Natural killer cell (primary cell): ENCODE results near the gene KLF1. TPM values are rescaled to one million over a fixed set of nuclear protein-coding genes. Genes with fewer than 3 reads are reported as not detected.

ENCODE experiments used
- ATAC-seq, 3 donors: fragments of 150-1000 bp in 2 of 3; fragments of 200-7000 bp in 1 of 3; cut with Tn5 transposase; 1 replicate in 1 of 3; 2 replicates in 2 of 3; pipeline ENCODE4 v1.10.0; 2021; ENCODE audit warnings: mild to moderate bottlenecking in 2 of 3, moderate library complexity in 2 of 3
- DNase-seq, 2 donors: peaks; one replicate each; pipeline versions ENCODE4 v3.0.0 to v3.0.0-alpha.2; 2013 to 2021; ENCODE audit warnings: mixed read lengths in 1 of 2
- H3K27ac ChIP-seq: one replicate; pipeline ENCODE4 v1.5.1; 2013; ENCODE audit warnings: mild to moderate bottlenecking, low read length
- H3K27me3 ChIP-seq: one replicate; pipeline ENCODE4 v1.6.1; 2013; ENCODE audit warnings: low read length; ENCODE audit not compliant: control insufficient read depth, insufficient read depth
- H3K36me3 ChIP-seq: one replicate; pipeline ENCODE4 v1.6.1; 2013; ENCODE audit warnings: low read length; ENCODE audit not compliant: control insufficient read depth, insufficient read depth
- H3K4me1 ChIP-seq: one replicate; pipeline ENCODE4 v1.6.1; 2013; ENCODE audit warnings: low read length; ENCODE audit not compliant: control insufficient read depth, insufficient read depth
- H3K4me3 ChIP-seq: one replicate; pipeline ENCODE4 v1.5.1; 2013; ENCODE audit warnings: low read length
- H3K9me3 ChIP-seq: one replicate; pipeline ENCODE4 v1.6.1; 2013; ENCODE audit warnings: low read length; ENCODE audit not compliant: control insufficient read depth, insufficient read depth
- H3K27ac Mint-ChIP-seq, 2 donors: one replicate each; pipeline ENCODE4 v1.8.0; 2022; ENCODE audit warnings: mild to moderate bottlenecking in 2 of 2, mixed read lengths in 2 of 2, moderate library complexity in 1 of 2
- H3K27me3 Mint-ChIP-seq, 2 donors: one replicate each; pipeline ENCODE4 v1.8.0; 2022; ENCODE audit warnings: low read depth in 2 of 2, mixed read lengths in 2 of 2
- H3K36me3 Mint-ChIP-seq: one replicate; pipeline ENCODE4 v1.8.0; 2022; ENCODE audit warnings: mixed read lengths
- H3K4me1 Mint-ChIP-seq, 2 donors: one replicate each; pipeline ENCODE4 v1.8.0; 2022; ENCODE audit warnings: mixed read lengths in 2 of 2
- H3K4me3 Mint-ChIP-seq: one replicate; pipeline ENCODE4 v1.8.0; 2022; ENCODE audit warnings: mild to moderate bottlenecking, moderate library complexity, mixed read lengths
- H3K9me3 Mint-ChIP-seq, 2 donors: one replicate each; pipeline ENCODE4 v1.8.0; 2022; ENCODE audit warnings: mixed read lengths in 2 of 2
- CTCF ChIP-seq: fragments of 200-600 bp; IDR thresholded peaks from one replicate; pipeline ENCODE4 v1.8.0; 2022; ENCODE audit warnings: antibody characterized with exemption
- WGBS: methylation state at CpG from one replicate; pipeline ENCODE4 v1.1.7; 2013; ENCODE audit warnings: missing lambda C conversion rate; ENCODE audit not compliant: insufficient coverage; 5-methylcytosine and 5-hydroxymethylcytosine counted together
- intact Hi-C: fragments of 100-400 bp; cut with micrococcal nuclease; formaldehyde crosslinking; loops from one replicate; pipeline ENCODE4 v1.14.2; 2022
- total RNA-seq, 4 donors: library from RNA; stranded (reverse); fragments of 120-200 nt in 1 of 4; gene quantifications; one replicate each; pipeline versions ENCODE4 v1.2.3 to v1.2.4, GENCODE V29; 2013 to 2022

KLF1 gene
- total RNA-seq, 3 donors from 2014 or later (not counting 1 experiment from before 2014, with no cell fraction given): not detected

GRCh38 chr19:12843328-12843727 lies 43.7 kb downstream of the KLF1 start:
- Histone ChIP-seq H3K4me1 (peaks cover 32% of the 10 kb centered on the region), H3K36me3 (no peaks in the 10 kb centered on the region), H3K27me3 (peaks cover 45% of the 10 kb centered on the region), H3K9me3 (peaks cover 4% of the 10 kb centered on the region), H3K4me3 (no peak overlapping the region), H3K27ac (no peak overlapping the region)
- H3K4me3 Mint-ChIP-seq: no peak overlapping the region
- peaks cover 22 to 37% of the 10 kb centered on the region in 2 donors for H3K4me1 Mint-ChIP-seq
- no peaks in the 10 kb centered on the region for H3K9me3 Mint-ChIP-seq
- no peak for TF ChIP-seq CTCF
- no peaks in the 10 kb centered on the region for H3K36me3 Mint-ChIP-seq
- H3K27ac Mint-ChIP-seq: no peak overlapping the region
- DNase-seq (no peak), ATAC-seq (no peak)
- intact Hi-C loops: loop anchor here (5.0 kb wide), 1 partner anchor 36 kb away; the partner anchor contains the start of gene RNASEH2A
- H3K27me3 Mint-ChIP-seq: peaks cover 31 to 45% of the 10 kb centered on the region in 2 donors
- 94% methylated on average over 11 of the region's 11 CpGs for WGBS

GRCh38 chr19:12842511-12842910 lies 44.5 kb downstream of the KLF1 start:
- H3K9me3 Mint-ChIP-seq: no peaks in the 10 kb centered on the region
- no peak for TF ChIP-seq CTCF
- no peak for ATAC-seq
- H3K4me3 ChIP-seq: no peak overlapping the region
- DNase-seq: no peak
- intact Hi-C loops: loop anchor here (5.0 kb wide), 1 partner anchor 35 kb away; the partner anchor contains the start of gene RNASEH2A
- no peaks in the 10 kb centered on the region for H3K36me3 Mint-ChIP-seq
- H3K4me3 Mint-ChIP-seq: no peak overlapping the region
- H3K36me3 ChIP-seq: no peaks in the 10 kb centered on the region
- peaks cover 4% of the 10 kb centered on the region for H3K9me3 ChIP-seq
- 94% methylated on average over 18 of the region's 18 CpGs for WGBS
- no peak overlapping the region for H3K27ac ChIP-seq
- no peak overlapping the region for H3K27ac Mint-ChIP-seq
- peaks cover 50% of the 10 kb centered on the region for H3K27me3 ChIP-seq
- H3K4me1 ChIP-seq: peaks cover 32% of the 10 kb centered on the region
- H3K27me3 Mint-ChIP-seq: peaks cover 34 to 48% of the 10 kb centered on the region in 2 donors
- peaks cover 17 to 34% of the 10 kb centered on the region in 2 donors for H3K4me1 Mint-ChIP-seq

DNA sequence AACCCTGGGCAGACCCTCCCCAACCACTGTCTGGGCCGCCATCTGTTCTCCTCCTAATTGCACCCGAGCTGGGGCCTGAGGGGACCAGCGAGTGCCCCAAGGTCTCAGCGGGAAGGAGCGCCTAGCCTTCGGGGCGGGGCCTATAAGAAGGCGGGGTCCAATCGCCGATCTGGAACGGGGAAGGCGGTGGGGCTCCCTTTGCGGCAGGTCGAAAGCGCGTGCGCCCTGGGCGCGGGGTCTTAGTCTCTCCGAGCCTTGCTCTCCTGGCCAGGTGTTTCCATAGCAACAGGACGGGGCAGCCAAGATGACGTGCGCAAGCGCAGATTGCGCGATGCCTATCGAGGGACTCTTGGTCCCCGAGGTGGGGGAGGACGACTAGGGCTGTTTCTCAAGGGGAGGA lies 45.9 kb downstream of the KLF1 start:
- Histone ChIP-seq H3K4me3 (no peak overlapping the region), H3K36me3 (no peaks in the 10 kb centered on the region), H3K9me3 (peaks cover 4% of the 10 kb centered on the region), H3K27ac (no peak overlapping the region), H3K4me1 (peaks cover 26% of the 10 kb centered on the region), H3K27me3 (peaks cover 53% of the 10 kb centered on the region)
- H3K36me3 Mint-ChIP-seq: no peaks in the 10 kb centered on the region
- H3K4me3 Mint-ChIP-seq: peak overlapping the region; percentile 48
- WGBS: 8% methylated on average over 29 of the region's 29 CpGs
- H3K27ac Mint-ChIP-seq: no peak overlapping the region
- no peak for TF ChIP-seq CTCF
- intact Hi-C loops: loop anchor here (5.0 kb wide), 1 partner anchor 34 kb away; the partner anchor contains the start of gene RNASEH2A
- H3K4me1 Mint-ChIP-seq: peaks cover 16 to 34% of the 10 kb centered on the region in 2 donors
- DNase-seq: peak in 1 of 2 donors; percentile 26
- H3K9me3 Mint-ChIP-seq: no peaks in the 10 kb centered on the region
- no peak for ATAC-seq
- H3K27me3 Mint-ChIP-seq: peaks cover 48 to 54% of the 10 kb centered on the region in 2 donors
